ENCODE measurements around the gene ZBP1. TPM values are rescaled to one million over a fixed set of nuclear protein-coding genes. Genes with fewer than 3 reads are reported as not detected.

ZBP1 gene
- total RNA-seq, 2 experiments from 2014 or later = 10.2 to 11.7 TPM

DNA sequence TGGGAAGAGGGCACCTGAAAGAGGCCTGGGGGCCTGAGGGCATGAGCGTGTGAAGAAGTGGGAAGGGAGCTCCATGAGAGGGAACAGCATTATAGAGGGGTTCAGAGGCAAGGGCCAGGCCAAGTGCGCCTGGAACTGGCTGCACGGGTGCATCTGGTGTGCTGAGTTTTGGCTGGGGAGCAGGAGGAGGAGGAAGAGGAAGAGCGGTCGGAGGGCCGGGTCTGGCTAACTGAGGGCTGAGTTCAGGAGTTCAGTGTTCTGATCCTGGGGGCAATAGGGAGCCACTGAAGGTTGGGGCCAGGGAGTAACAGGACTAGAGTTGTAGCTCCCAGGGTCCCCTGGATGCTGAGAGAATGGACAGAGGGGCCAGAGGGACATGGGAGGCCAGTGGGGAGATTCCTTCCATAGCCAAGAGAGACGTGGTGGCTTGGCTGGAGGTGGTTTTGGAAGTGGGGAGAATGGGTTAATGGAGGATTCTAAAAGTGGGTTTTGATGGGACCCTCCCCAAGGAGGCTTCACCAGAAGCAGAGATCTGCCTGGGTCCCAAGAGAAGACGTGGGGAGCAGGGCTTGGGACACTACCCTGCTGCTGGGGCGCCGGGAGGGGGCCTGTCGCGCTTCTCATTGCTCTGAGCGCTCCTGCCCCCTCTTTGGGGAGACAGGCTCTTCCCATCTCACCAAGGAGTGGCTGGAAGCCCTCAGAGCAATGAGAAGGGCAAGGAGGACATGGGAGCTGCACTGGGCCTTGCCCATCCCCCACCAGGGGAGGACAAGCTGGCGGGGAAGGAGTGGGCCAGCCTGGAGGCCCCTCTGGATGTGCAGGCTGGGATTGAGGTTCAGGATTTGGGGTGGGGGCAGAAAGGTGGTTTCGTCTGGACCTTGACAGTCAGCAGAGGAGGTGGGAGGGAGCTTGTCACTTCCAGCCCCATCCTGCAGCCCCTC is 28.7 kb downstream of the ZBP1 start:
- Mint-ChIP-seq H3K27me3 (ENCODE audit: low read depth) (peaks cover 5% of the 10 kb centered on the region), H3K4me1 (ENCODE audit: low read depth) (no peaks in the 10 kb centered on the region), H3K36me3 (ENCODE audit: low read depth) (no peaks in the 10 kb centered on the region), H3K27ac (no peak overlapping the region), H3K4me3 (no peak overlapping the region), H3K9me3 (ENCODE audit: insufficient read depth) (no peaks in the 10 kb centered on the region)
- ChIA-PET CTCF (interaction anchor here (1.0 to 1.1 kb wide), 2 partner anchors 76 to 210 kb away, joined by 3 read pairs; no protein-coding TSS in a partner anchor), POLR2A (no interaction called here)
- no peak for DNase-seq
- no peak for ATAC-seq

DNA sequence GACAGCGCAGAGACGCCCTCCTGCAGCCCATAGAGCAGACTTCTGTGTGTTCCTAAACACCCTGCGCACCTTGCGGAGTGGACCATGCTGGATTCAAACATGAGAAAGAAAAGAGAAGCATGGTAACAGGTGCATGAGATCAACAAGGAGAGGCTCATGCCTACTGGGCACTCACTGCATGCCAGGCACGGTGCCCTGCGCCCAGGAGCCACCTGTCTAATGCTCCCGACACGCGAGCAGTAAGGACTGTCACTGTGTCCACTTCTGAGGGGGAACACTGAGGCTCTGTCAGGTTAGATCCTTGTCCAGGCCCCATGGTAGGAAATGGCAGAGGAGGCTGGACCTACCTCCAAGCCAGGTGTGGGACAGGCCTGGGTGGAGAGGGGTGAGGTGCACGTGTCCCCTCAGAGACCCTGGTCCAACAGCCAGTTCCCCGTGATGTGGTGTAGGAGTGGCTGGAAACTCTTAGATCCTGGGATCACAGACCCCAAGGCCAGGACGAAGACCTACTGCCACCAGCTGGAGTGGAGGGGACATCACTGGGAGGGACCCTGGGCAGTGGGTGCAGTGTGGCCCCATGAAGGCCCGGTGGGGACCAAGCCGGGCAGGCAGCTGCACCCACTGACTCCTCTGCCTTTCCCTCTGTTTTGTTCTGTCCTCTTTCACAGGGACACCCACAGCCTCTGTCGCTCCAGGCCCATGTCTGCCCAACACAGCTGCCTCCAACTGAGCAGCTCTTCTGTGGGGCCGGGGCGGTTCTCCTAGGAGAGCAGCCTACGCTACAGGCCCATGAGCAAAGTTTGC is 29.5 kb downstream of the ZBP1 start:
- ChIA-PET CTCF (interaction anchor here (0.7 to 1.0 kb wide), 2 partner anchors 209 to 496 kb away, joined by 3 read pairs; no protein-coding TSS in a partner anchor), POLR2A (no interaction called here)
- Mint-ChIP-seq H3K27me3 (ENCODE audit: low read depth) (peaks cover 4% of the 10 kb centered on the region), H3K27ac (no peak overlapping the region), H3K4me3 (no peak overlapping the region), H3K4me1 (ENCODE audit: low read depth) (no peaks in the 10 kb centered on the region), H3K9me3 (ENCODE audit: insufficient read depth) (no peaks in the 10 kb centered on the region), H3K36me3 (ENCODE audit: low read depth) (no peaks in the 10 kb centered on the region)
- ATAC-seq = no peak
- no peak for DNase-seq

DNA sequence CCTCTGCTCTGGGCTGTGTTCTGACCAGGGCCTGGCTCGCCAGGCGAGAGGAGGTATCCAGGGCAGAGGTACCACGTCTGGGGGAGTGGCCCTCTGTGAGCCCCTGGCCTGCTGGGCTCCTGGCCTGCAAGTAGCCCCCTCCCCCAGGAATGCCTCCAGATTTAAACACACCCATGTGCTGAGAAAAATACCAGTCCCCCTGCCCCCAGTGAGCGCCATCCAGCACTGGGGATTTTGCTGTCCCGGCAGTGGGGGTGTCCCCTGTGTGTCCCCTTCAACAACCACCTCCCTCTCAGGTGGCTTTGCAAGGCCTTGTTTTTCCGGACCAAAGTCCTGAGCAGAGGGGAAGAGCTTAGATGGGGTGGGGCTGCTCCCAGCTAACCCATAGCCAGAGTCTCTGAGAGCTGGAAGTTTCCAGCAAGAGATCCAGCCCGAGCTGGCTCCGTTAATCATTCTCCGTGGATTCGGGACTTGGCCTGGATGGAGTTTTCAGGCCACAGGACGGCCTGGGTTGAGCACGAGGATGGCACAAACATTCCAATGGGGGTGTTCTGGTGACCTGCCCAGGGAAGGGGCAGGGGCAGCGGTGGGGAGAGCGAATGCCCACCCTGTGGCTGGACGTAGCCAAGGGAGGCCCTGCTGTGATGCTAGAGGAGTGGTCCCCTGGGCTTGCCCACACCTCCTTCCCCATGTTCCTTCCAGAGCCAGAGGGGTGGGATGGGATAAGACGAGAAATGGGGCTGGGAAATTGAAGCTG is 30.3 kb downstream of the ZBP1 start:
- no peaks in the 10 kb centered on the region for H3K9me3 Mint-ChIP-seq (ENCODE audit: insufficient read depth)
- POLR2A ChIA-PET = no interaction called here

DNA sequence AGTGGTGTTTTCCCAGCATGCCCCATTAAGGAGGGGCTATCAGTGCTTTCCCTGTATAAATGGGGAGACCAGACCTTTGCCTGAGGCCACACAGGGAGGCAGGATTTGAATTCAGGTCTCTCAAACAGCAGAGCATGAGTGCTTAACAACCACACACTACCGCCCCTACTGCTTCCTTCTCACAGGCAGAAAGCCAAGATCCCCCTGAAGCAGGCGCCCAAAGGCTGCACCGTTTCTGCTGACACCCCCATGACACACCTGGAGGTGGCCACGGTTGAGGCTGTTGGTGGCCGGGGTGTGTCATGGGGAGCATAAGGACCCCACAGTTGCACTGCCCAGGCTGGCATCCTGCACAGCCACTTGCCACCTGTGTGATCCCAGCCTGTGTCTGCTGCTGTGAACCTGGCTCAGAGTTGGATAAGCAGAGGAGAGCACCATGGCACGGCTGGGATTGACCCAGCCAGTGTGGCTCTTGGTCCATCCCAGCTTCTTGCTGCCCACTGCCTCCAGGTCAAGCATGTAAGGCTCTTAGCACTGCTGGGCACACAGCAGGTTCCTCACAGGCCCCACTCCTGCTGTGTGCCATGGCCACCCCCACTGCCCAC is 31.0 kb downstream of the ZBP1 start:
- ATAC-seq = no peak
- H3K4me3 Mint-ChIP-seq = no peak overlapping the region
- POLR2A ChIA-PET = no interaction called here
- CTCF ChIA-PET = no interaction called here
- no peaks in the 10 kb centered on the region for H3K36me3 Mint-ChIP-seq (ENCODE audit: low read depth)
- H3K27ac Mint-ChIP-seq = no peak overlapping the region
- no peaks in the 10 kb centered on the region for H3K9me3 Mint-ChIP-seq (ENCODE audit: insufficient read depth)
- no peaks in the 10 kb centered on the region for H3K4me1 Mint-ChIP-seq (ENCODE audit: low read depth)
- H3K27me3 Mint-ChIP-seq (ENCODE audit: low read depth) = peaks cover 7% of the 10 kb centered on the region
- no peak for DNase-seq

More for the DNA sequence above, 30.3 kb downstream of the ZBP1 start:
- DNase-seq (no peak), ATAC-seq (no peak)
- Mint-ChIP-seq H3K4me3 (no peak overlapping the region), H3K36me3 (ENCODE audit: low read depth) (no peaks in the 10 kb centered on the region), H3K27me3 (ENCODE audit: low read depth) (peaks cover 6% of the 10 kb centered on the region), H3K27ac (no peak overlapping the region), H3K4me1 (ENCODE audit: low read depth) (no peaks in the 10 kb centered on the region)
- CTCF ChIA-PET = no interaction called here

DNA sequence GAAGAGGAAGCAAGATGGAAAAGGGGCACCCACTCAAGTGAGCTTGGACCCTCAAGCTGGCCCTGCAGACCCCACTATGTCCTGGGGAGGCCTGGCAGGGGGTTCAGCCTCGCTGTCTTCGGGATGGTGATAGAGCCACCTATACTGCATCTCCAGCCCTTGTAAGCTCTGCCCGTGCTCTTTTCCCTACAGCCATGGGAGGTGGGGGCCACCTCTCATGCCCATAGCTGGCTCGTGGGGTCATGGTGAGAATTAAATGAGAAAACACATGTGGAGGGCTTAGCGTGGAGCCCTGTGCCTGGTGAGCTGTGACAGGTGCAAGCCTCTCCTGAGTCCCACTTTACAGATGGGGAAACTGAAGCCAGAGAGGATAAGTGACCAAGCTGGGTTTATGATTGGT is 31.6 kb downstream of the ZBP1 start:
- Mint-ChIP-seq H3K27me3 (ENCODE audit: low read depth) (peaks cover 9% of the 10 kb centered on the region), H3K36me3 (ENCODE audit: low read depth) (no peaks in the 10 kb centered on the region), H3K4me3 (no peak overlapping the region), H3K27ac (no peak overlapping the region), H3K9me3 (ENCODE audit: insufficient read depth) (no peaks in the 10 kb centered on the region), H3K4me1 (ENCODE audit: low read depth) (no peaks in the 10 kb centered on the region)
- ChIA-PET POLR2A (no interaction called here), CTCF (no interaction called here)
- no peak for ATAC-seq
- DNase-seq = no peak

DNA sequence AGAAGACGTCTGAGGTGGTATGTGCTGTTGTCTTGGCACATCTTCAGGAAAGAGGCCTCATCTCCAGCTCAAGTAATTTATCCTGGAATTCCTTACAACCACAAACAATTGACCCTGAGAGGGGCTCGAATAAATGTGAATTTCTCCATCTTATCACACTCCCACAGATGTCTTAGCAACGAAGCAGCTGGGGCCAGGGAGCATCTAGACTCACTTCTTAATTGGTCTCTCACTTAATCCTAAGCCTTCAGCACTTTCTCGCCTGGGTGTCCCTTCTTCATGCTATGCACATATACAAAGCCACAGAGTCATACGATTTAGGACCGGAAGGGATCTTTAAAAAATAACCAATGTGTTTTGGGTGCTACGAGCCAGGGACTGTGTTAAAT is 32.2 kb downstream of the ZBP1 start:
- ATAC-seq (no peak), DNase-seq (no peak)
- ChIA-PET POLR2A (no interaction called here), CTCF (no interaction called here)
- no peak overlapping the region for H3K27ac Mint-ChIP-seq
- no peak overlapping the region for H3K4me3 Mint-ChIP-seq
- H3K36me3 Mint-ChIP-seq (ENCODE audit: low read depth) = no peaks in the 10 kb centered on the region
- H3K27me3 Mint-ChIP-seq (ENCODE audit: low read depth) = peaks cover 10% of the 10 kb centered on the region
- no peaks in the 10 kb centered on the region for H3K4me1 Mint-ChIP-seq (ENCODE audit: low read depth)
- H3K9me3 Mint-ChIP-seq (ENCODE audit: insufficient read depth) = no peaks in the 10 kb centered on the region

DNA sequence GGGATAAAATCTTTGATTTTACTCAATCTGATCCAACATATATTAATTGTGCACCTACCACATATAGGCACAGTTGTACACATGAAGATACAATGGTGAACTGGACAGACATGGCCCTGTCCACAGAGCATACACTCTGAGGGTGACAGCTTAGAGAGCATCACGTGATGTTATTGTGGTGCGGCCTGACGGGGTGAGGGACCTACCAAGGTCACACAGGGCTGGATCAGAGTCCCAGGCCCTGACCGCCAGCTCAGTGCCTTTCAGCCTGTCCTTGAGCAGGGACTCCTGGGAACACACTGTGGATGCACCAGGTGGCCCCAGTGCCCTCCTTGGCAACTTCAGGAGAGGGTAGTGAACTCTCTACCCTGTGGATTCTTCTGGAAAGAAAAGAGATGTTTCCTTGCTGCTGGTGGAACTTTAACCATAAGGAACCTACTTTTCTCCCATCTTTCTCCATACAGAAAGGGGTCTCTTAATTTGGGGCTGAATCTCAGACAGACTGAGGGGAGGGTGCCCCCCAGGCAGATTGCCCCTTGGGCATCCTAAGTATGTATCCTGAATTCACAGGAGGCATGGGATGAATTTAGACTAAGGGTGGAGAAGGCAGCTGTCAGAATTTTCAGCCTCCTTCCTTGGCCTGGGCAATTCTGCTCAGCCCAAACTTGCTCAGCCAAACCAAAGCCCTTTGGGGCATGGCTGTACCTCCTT is 32.8 kb downstream of the ZBP1 start:
- POLR2A ChIA-PET = no interaction called here
- Mint-ChIP-seq H3K4me1 (ENCODE audit: low read depth) (no peaks in the 10 kb centered on the region), H3K9me3 (ENCODE audit: insufficient read depth) (no peaks in the 10 kb centered on the region), H3K36me3 (ENCODE audit: low read depth) (no peaks in the 10 kb centered on the region), H3K4me3 (no peak overlapping the region), H3K27me3 (ENCODE audit: low read depth) (peaks cover 10% of the 10 kb centered on the region), H3K27ac (no peak overlapping the region)
- CTCF ChIA-PET = no interaction called here
- ATAC-seq (no peak), DNase-seq (no peak)

DNA sequence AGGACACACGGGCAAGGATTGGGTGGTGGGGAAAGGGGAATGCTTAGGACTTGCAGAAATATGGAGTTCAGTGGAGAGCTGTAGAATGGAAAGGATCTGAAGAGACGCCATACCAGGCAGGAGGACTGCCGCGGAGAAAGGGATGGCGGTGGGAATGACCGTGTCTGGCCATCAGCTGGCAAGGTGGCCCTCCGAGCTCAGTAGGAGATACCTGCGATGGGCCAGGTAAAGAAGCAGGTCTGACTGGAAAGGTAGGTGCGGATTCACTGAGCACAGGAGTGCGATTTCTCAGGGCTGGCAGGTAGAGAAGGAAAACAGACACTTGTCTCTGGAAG is 33.3 kb downstream of the ZBP1 start:
- H3K36me3 Mint-ChIP-seq (ENCODE audit: low read depth) = no peaks in the 10 kb centered on the region
- no peaks in the 10 kb centered on the region for H3K9me3 Mint-ChIP-seq (ENCODE audit: insufficient read depth)
- H3K4me1 Mint-ChIP-seq (ENCODE audit: low read depth) = no peaks in the 10 kb centered on the region
- no peak for ATAC-seq
- POLR2A ChIA-PET = no interaction called here
- DNase-seq = no peak
- H3K27me3 Mint-ChIP-seq (ENCODE audit: low read depth) = peaks cover 12% of the 10 kb centered on the region
- no peak overlapping the region for H3K4me3 Mint-ChIP-seq
- no peak overlapping the region for H3K27ac Mint-ChIP-seq
- CTCF ChIA-PET = no interaction called here

DNA sequence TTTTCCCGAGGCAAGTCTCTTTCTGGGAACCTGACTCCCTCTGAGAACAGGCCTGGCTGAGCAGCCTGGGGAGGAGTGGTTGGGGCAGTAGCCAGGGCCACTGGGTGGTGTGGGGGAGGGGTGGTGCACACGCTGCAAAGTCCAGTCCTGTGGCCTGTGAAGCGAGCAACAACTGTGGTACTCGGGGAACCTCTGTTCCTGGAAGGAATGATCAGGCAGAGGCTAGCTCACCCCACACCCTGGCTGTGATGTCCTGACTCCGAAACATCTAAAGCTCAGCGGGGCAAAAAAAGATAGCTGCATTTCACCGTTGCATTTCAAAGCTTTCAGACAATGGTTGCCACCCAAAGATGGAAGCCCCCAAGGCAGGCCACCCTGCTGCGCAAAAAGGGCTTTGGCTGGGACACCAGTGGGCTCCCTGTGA is 33.8 kb downstream of the ZBP1 start:
- no peaks in the 10 kb centered on the region for H3K36me3 Mint-ChIP-seq (ENCODE audit: low read depth)
- ChIA-PET CTCF (no interaction called here), POLR2A (no interaction called here)
- no peaks in the 10 kb centered on the region for H3K9me3 Mint-ChIP-seq (ENCODE audit: insufficient read depth)
- DNase-seq (no peak), ATAC-seq (no peak)
- H3K4me1 Mint-ChIP-seq (ENCODE audit: low read depth) = no peaks in the 10 kb centered on the region
- H3K27ac Mint-ChIP-seq = no peak overlapping the region
- peaks cover 16% of the 10 kb centered on the region for H3K27me3 Mint-ChIP-seq (ENCODE audit: low read depth)
- H3K4me3 Mint-ChIP-seq = no peak overlapping the region

DNA sequence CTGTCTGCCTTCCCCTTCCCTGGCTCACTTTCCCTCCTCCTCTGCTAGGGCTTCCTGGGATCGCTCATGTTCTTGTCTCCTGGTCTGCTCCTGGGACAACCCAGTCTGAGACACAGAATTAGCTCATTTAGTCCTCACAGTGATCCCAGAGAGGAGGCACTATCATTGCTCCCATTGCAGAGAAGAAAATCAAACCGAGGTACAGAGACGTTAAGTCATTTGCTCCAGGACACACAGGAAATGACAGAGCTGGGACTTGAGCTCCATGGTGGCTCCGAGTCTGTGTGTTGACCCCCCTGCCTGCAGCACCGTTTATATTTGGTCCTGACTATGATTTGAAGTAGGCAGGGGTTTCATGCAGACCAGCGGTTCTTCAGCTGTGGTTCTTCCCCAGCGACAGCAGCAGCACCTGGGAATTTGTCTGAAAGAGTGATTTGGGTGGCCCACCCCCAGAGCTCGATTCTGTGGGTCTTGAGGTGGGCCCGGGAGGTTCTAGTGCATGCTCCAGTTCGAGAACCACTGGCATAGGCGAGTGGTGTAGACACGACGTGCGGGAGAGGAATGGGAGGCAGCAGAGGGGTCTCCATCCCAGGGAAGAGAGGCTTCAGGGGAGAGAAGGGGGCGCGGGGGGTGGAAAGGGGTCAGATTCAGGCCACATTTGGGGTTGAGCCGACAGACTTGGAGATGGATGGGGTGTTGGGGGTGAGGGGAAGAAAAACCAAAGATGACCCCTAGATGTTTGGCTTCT is 34.6 kb downstream of the ZBP1 start:
- DNase-seq (no peak), ATAC-seq (no peak)
- Mint-ChIP-seq H3K27me3 (ENCODE audit: low read depth) (peaks cover 20% of the 10 kb centered on the region), H3K27ac (no peak overlapping the region), H3K4me1 (ENCODE audit: low read depth) (no peaks in the 10 kb centered on the region), H3K36me3 (ENCODE audit: low read depth) (no peaks in the 10 kb centered on the region), H3K4me3 (no peak overlapping the region), H3K9me3 (ENCODE audit: insufficient read depth) (no peaks in the 10 kb centered on the region)
- ChIA-PET POLR2A (no interaction called here), CTCF (no interaction called here)
